Stimulated activated CD4-positive, alpha-beta T cell treated with anti-CD3 and anti-CD28 coated beads, Interleukin-1b, Interleukin-23, amount 100 ng/mL, for 48 hours (primary cell): ENCODE measurements around the gene RALGPS1.

ENCODE experiments used
- DNase-seq: peaks from one replicate; pipeline ENCODE4 v3.0.0-alpha.2; 2020

Gene RALGPS1

DNA sequence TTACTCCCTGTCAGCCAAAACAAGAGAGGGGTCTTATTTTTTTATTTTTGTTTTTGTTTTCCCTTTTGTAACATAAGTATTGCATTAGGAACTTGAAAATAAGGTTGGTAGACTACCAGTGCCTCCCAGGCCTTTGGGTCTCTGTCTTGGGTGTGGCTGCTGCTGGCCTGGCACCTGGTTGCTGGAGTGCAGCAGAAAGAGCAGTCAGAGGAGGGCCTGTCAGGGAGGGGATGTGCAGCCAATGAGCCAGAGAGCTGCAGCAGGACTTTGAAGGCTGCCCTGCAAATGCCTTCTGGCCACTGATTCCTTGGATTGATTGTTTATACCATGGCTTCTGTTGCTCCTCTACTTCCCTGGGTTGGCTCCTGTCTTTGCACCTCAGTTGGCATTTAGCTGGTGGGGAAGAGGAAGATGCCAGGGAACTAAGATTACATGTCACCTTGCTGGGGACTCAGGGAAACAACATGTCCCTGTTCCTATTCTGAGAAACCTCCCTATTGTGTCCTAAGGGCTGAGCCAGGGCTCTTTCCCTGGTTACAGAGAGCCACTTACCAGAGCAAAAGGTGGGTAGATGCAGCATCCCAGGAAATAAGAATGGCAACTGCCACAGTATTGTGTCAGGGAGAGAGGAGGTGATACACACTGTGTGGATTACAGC, 141.3 kb downstream of the RALGPS1 start:
- no peak for DNase-seq

DNA sequence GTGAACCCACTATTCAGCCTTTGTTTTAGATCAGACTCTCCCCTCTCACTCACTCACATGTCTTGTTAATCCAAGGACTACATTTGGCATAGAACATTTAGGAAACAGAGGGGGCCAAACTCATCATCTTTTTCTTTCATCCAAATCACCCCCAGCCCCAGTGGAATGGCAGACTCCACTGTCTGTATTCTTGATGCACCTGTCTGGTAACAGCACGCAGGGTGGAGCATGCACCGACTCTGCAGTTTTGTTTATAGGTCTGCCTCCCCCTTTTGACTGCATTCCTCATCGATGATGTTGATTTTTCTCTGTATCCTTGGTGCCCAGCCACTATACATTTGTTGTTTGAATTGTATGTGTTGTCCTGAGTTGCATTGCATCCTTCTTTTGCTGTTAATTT, 141.9 kb downstream of the RALGPS1 start:
- no peak for DNase-seq

- DNase-seq = no peak
Measured at GRCh38 chr9:127058011-127058644, 143.5 kb downstream of the RALGPS1 start.

GRCh38 chr9:127058645-127059021, 144.1 kb downstream of the RALGPS1 start:
- DNase-seq = no peak

GRCh38 chr9:127059030-127059429, 144.4 kb downstream of the RALGPS1 start:
- no peak for DNase-seq

DNA sequence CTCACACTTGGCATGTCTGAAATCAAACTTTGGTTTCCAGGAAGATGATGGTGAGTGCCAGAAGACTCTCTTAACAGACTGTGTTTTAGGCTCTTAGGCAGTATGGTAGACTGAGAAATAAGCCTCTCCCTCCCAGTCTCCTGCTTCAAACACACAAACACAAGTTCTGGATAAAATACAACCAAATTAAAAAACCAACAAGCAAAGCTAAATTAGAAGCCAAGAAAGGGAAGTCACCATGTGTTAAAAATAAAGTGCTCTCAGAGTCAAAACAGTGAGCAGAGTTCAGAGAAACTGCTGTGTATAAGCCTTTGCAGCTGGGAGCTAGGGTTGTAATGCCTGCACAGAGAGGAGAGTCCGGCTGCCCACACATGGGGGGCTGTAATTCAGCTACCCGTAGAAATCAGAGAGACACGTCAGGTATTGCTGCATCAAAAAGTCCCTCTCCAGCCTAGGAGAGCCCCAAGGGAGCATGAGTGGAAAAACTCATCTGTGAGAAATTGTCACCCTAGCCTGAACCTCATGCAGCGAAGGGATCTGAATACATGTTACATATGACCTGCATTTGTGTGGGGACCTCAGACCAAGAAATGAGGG, 145.3 kb downstream of the RALGPS1 start:
- DNase-seq = no peak

- no peak for DNase-seq
Measured at GRCh38 chr9:127061411-127061810, 146.8 kb downstream of the RALGPS1 start.

- no peak for DNase-seq
Measured at GRCh38 chr9:127064335-127064734, 149.8 kb downstream of the RALGPS1 start.

DNA sequence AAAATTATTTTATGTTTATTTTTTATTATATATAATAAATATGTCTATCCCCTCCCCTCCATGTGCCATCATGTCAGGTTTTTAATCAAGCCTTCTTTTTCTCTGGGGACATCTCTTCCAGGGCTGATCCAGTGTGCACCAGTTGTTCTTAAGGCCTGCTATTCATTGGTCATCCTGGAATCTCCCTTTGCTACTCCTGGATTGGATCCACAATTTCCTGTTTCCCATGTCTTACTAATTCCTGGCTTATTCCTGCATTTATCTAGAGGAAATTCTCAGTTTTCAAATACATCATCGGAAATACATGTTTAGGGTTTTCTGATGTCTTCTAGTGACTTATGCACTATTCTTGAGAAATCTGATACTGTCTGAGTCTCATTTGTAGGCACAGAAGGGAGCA, 151.0 kb downstream of the RALGPS1 start:
- DNase-seq = no peak

DNA sequence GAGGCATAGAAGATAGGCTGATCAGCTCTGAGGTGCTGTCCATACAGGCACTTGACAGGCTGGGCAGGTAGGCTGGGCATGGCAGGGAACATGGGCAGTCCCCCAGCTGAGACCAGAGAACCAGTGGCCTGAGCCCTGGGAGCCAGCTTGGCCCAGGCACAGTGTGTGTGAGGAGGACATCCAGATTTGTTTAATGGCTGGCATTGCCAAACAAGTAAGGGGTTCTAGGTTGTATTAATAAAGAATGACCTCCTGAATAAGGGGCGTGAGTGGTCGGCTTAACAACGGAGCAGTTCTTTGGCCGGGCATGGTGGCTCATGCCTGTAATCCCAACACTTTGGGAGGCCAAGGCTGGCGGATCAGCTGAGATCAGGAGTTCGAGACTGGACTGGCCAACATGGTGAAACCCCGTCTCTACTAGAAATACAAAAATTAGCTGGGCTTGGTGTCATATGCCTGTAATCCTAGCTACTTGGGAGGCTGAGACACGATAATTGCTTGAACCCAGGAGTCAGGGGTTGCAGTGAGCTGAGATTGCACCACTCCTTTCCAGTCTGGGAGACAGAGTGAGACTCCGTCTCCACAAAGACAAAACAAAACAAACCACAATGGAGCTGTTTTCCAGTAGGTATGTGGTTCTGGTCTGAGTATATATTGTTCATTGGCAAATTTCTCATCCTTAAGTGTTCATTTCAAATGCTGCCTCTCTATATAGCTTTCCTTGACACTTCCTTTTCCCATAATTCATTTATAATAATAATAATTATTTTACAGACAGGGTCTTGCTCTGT, 151.7 kb downstream of the RALGPS1 start:
- no peak for DNase-seq

GRCh38 chr9:127066851-127067136, 152.2 kb downstream of the RALGPS1 start:
- DNase-seq = no peak

GRCh38 chr9:127067603-127068220, 153.1 kb downstream of the RALGPS1 start:
- no peak for DNase-seq

- DNase-seq = no peak
Measured at GRCh38 chr9:127074561-127075548, 160.3 kb downstream of the RALGPS1 start.

DNA sequence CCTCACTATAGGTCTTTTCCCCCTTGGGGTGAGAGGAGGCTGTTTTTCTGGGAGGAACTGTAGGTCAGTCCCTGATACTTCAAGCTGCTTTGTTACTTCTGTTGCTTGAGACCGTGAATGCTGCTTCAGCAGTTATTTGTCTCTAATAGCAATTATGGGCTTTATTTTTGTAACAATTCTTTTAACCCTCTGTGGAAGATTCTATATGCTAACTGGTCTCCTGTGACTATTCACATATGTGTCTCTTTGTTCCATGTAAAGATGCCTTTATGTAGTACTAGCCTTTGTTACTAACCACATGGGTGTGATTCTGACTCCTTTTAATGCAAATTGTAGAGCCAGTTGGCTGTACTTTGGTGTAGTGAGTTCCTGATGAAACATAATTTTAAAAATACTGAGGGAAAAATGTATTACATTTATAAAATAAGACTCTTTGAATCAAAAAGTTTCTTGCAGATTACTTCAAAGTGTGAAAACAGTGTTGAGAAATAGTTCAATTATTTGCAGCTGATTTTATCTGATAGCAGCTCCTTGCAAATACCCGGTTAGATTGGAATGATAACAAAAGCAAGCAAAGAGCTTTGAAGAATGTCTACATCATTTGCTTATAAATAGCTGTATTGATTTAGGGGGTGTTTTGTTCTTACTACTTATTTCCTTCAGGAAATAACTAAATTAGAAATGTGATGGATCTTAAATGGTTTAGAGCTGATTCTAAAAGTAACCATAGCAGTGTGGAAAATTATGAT, 161.2 kb downstream of the RALGPS1 start:
- DNase-seq = no peak

- no peak for DNase-seq
Measured at GRCh38 chr9:127076860-127077643, 162.5 kb downstream of the RALGPS1 start.

DNA sequence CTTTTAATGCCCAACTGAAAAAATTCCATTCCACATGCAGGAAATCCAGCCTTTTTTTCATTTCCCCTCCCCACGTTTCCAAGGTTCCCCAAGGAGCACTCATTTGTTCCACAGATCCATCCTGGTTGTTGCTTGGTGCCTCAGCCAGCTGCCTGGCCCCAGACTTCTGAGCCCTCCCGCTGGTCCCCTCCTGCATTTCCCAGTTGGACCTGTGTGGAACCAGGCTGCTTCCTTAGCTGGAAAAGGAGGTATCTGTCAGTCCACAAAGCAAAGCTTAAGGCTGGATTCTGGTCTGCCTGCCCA, 163.0 kb downstream of the RALGPS1 start:
- no peak for DNase-seq

DNA sequence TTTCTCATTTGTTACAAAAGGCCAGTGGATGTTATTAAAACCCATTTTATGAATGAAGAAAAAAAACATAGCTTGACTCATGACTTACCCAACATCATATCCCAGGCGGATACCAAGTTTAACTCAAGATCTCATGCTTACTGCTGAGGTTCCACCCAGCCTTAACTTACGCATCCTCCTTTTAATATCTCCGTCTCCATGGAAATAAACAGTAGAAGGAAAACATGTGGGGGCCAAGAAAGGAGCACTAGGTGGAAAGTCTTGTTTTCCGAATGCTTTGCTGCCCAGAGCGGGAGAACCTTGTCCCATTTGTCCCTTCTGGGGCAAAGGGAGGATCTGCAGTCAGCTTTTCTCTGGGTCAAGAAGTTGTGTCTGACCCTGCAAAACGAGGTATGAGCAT, 163.8 kb downstream of the RALGPS1 start:
- no peak for DNase-seq

DNA sequence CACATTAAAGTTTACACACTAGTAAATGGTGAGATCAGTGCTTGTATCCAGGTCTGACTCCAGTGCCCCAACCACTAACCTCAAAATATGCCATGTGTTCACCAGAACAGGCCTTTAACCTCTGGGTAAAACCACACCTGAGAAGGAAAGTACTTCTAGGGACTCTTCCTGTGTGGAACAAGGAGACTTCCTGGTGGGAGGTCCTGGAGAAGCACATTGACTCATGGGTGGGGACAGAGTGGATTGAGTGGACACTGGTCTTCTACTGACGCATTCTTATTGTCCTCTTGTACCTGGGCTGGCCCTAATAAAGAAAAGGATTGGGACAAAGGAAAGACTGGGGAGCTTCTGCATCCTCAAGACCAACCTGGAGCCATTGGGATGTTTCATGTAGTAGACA, 164.4 kb downstream of the RALGPS1 start:
- no peak for DNase-seq

DNA sequence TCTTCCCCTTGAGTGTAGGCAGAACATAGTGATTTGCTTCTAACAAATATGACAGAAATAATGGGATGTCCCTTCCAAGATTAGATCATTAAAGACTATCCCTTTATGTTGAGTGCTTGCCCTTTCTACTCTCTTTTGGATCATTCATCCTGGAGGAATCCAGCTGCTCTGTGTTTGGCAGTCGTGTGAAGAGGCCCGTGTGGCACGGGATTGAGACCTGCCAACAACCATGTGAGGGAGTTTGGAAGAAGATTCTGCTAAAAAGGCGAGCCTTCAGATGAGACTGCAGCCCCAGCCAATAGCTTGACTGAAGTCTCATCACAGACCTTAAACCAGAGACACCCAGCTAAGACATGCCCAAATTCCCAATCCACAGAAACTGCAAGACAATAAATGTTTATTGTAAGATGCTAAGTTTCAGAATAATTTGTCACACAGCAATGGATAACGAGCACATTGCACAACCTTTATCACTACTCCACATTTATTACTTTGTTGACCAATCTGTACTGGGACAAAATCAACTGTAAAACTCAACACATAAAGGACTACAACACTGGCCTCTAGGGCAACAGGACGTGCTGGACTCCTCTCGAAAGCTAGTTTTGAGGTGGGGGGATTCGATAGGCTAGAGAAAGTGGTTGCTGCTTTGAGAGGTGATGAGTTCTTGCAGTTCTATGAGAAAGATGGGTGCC, 165.0 kb downstream of the RALGPS1 start:
- no peak for DNase-seq
